HCT116 (cell line): ENCODE results near the gene HSPA2.

Experiments used
- CEBPB ChIP-seq: IDR thresholded peaks from 2 replicates; pipeline ENCODE4 v1.6.1; 2012; ENCODE audit warnings: low read depth
- EGR1 ChIP-seq: IDR thresholded peaks from 2 replicates; pipeline ENCODE4 v1.6.1; 2012; ENCODE audit warnings: low read depth
- EZH2phosphoT487 ChIP-seq: fragments of 200-600 bp; IDR thresholded peaks from 2 replicates; pipeline ENCODE4 v1.6.1; 2018; ENCODE audit warnings: antibody characterized with exemption, borderline replicate concordance
- POLR2A ChIP-seq: IDR thresholded peaks from 2 replicates; pipeline ENCODE4 v1.7.0; 2011; ENCODE audit warnings: borderline replicate concordance; ENCODE audit not compliant: insufficient read depth, insufficient read length; ENCODE audit errors: extremely low read depth
- POLR2AphosphoS5 ChIP-seq: IDR thresholded peaks from 2 replicates; pipeline ENCODE4 v1.6.1; 2011; ENCODE audit warnings: mild to moderate bottlenecking, low read depth, low read length, moderate library complexity
- RAD21 ChIP-seq: IDR thresholded peaks from 2 replicates; pipeline ENCODE4 v1.6.1; 2012; ENCODE audit warnings: low read depth, mild to moderate bottlenecking
- SIN3A ChIP-seq: IDR thresholded peaks from 2 replicates; pipeline ENCODE4 v1.6.1; 2012; ENCODE audit warnings: low read depth
- SRF ChIP-seq: IDR thresholded peaks from 2 replicates; pipeline ENCODE4 v1.6.1; 2012; ENCODE audit warnings: low read depth
- ZFX ChIP-seq: fragments of 450-650 bp; IDR thresholded peaks from 2 replicates; pipeline ENCODE4 v1.6.1; 2017
- TF ChIP-seq, protein P1 (sequence below), 3 experiments: fragments of 200-600 bp in 1 of 3; sonication (generic) in 1 of 3; IDR thresholded peaks in 2 of 3; conservative IDR thresholded peaks in 1 of 3; 2 replicates each; pipeline ENCODE4 v1.5.1; 2012 to 2017; ENCODE audit warnings: low read depth in 2 of 3, low read length in 2 of 3, antibody characterized with exemption in 1 of 3, borderline replicate concordance in 1 of 3, control low read depth in 1 of 3, mild to moderate bottlenecking in 1 of 3, mixed read lengths in 1 of 3, mixed run types in 1 of 3, moderate library complexity in 1 of 3; ENCODE audit not compliant: insufficient read depth in 1 of 3
- TF ChIP-seq, protein P2 (sequence below): IDR thresholded peaks from 2 replicates; pipeline ENCODE4 v1.6.1; 2012

- no peak for TF ChIP-seq POLR2A
- TF ChIP-seq SRF: no peak
- TF ChIP-seq, protein P1, sequence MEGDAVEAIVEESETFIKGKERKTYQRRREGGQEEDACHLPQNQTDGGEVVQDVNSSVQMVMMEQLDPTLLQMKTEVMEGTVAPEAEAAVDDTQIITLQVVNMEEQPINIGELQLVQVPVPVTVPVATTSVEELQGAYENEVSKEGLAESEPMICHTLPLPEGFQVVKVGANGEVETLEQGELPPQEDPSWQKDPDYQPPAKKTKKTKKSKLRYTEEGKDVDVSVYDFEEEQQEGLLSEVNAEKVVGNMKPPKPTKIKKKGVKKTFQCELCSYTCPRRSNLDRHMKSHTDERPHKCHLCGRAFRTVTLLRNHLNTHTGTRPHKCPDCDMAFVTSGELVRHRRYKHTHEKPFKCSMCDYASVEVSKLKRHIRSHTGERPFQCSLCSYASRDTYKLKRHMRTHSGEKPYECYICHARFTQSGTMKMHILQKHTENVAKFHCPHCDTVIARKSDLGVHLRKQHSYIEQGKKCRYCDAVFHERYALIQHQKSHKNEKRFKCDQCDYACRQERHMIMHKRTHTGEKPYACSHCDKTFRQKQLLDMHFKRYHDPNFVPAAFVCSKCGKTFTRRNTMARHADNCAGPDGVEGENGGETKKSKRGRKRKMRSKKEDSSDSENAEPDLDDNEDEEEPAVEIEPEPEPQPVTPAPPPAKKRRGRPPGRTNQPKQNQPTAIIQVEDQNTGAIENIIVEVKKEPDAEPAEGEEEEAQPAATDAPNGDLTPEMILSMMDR (IDR thresholded peaks at IDR 0.05 in 2 of 3, conservative IDR thresholded peaks at IDR 0.05 in 1 of 3; ENCODE audit: borderline replicate concordance in 1 of 3, insufficient read depth in 1 of 3, low read depth in 2 of 3, low read length in 2 of 3): no peak
- TF ChIP-seq RAD21: no peak
- TF ChIP-seq CEBPB: no peak
- no peak for TF ChIP-seq EGR1
- TF ChIP-seq, protein P2, sequence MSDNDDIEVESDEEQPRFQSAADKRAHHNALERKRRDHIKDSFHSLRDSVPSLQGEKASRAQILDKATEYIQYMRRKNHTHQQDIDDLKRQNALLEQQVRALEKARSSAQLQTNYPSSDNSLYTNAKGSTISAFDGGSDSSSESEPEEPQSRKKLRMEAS: no peak
- TF ChIP-seq SIN3A: no peak
- no peak for TF ChIP-seq ZFX
- no peak for TF ChIP-seq POLR2AphosphoS5
- TF ChIP-seq EZH2phosphoT487: no peak
Measured at GRCh38 chr14:64513271-64513670, 27.3 kb upstream of the HSPA2 start.
